ENCODE results near the gene FOXP3. TPM values are rescaled to one million over a fixed set of nuclear protein-coding genes. Genes with fewer than 3 reads are reported as not detected.

The FOXP3 gene
- total RNA-seq, 4 donors from 2014 or later: not detected

DNA sequence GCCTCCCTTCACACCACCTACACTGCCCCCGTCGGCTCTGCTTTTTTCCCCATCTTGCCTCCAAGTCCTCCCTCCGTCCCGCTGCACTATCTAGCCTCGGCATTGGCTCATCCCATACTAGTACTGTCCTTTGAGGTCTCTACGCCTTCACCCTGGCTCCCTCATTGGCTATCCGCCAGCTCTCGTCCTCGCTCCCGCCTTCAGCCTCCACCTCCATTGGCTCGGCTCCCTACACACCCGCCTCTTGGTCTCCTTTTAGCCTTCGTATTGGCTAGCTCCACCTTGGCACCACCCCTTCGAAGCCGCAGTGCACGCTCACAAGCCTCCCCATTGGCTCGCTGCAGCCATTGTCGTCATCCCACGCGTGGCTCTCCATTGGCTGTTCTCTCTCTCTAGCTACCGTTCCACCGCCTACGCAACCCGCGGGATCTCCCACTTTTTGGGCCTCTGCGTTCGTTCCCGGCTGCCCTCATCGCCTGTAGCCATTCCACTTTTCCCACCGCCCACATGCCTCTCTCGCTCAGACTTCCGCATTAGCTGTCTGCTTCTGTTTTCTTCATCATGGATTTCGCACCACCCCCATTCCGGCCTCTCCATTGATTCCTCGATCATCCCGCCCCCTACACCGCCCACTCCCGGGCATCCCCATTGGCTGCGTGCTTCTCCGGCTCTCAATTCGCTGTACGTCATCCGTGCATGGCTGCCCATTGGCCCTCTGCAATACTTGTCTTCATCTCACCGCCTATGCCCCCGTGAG is 4.7 kb upstream of the FOXP3 start:
- H3K27me3 ChIP-seq: no peaks in the 10 kb centered on the region
- peak; percentile 95 to 98 for DNase-seq
- intact Hi-C loops (cut with DNase I; ENCODE audit: low total_unique reads): no loop called here
- no peaks in the 10 kb centered on the region for H3K36me3 ChIP-seq
- H3K4me1 ChIP-seq: no peaks in the 10 kb centered on the region
- peak overlapping the region; percentile 89 to 93 for H3K27ac ChIP-seq
- H3K4me3 ChIP-seq: peak overlapping the region; percentile 38 to 58
- TF ChIP-seq POLR2A (IDR thresholded peaks at IDR 0.05): peak; percentile 50 to 58
- TF ChIP-seq, protein P1, sequence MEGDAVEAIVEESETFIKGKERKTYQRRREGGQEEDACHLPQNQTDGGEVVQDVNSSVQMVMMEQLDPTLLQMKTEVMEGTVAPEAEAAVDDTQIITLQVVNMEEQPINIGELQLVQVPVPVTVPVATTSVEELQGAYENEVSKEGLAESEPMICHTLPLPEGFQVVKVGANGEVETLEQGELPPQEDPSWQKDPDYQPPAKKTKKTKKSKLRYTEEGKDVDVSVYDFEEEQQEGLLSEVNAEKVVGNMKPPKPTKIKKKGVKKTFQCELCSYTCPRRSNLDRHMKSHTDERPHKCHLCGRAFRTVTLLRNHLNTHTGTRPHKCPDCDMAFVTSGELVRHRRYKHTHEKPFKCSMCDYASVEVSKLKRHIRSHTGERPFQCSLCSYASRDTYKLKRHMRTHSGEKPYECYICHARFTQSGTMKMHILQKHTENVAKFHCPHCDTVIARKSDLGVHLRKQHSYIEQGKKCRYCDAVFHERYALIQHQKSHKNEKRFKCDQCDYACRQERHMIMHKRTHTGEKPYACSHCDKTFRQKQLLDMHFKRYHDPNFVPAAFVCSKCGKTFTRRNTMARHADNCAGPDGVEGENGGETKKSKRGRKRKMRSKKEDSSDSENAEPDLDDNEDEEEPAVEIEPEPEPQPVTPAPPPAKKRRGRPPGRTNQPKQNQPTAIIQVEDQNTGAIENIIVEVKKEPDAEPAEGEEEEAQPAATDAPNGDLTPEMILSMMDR (IDR thresholded peaks at IDR 0.05): no peak
- no peaks in the 10 kb centered on the region for H3K9me3 ChIP-seq

DNA sequence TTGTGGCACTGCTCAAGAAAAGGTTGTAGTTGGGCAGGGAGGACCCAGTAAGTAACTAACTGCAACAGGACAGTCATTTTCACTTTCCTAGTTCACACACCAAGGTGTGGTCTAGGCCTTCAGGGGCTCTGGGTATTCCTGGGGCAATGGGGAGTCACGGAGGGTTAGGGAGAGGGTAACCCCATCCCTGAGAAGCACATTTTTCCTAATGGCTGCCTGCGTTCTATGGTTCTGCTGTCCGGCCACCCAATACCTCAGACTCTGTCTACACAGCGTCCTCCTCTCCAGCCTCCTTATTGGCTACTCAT is 4.1 kb upstream of the FOXP3 start:
- no peak for DNase-seq
- TF ChIP-seq, protein P1 (IDR thresholded peaks at IDR 0.05): no peak
- TF ChIP-seq POLR2A (IDR thresholded peaks at IDR 0.05): no peak
- Histone ChIP-seq H3K9me3 (no peaks in the 10 kb centered on the region), H3K27ac (peak overlapping the region; percentile 89 to 93), H3K36me3 (no peaks in the 10 kb centered on the region), H3K4me3 (peak overlapping the region; percentile 27 to 58), H3K27me3 (no peaks in the 10 kb centered on the region), H3K4me1 (no peaks in the 10 kb centered on the region)
- intact Hi-C loops (cut with DNase I; ENCODE audit: low total_unique reads): no loop called here

DNA sequence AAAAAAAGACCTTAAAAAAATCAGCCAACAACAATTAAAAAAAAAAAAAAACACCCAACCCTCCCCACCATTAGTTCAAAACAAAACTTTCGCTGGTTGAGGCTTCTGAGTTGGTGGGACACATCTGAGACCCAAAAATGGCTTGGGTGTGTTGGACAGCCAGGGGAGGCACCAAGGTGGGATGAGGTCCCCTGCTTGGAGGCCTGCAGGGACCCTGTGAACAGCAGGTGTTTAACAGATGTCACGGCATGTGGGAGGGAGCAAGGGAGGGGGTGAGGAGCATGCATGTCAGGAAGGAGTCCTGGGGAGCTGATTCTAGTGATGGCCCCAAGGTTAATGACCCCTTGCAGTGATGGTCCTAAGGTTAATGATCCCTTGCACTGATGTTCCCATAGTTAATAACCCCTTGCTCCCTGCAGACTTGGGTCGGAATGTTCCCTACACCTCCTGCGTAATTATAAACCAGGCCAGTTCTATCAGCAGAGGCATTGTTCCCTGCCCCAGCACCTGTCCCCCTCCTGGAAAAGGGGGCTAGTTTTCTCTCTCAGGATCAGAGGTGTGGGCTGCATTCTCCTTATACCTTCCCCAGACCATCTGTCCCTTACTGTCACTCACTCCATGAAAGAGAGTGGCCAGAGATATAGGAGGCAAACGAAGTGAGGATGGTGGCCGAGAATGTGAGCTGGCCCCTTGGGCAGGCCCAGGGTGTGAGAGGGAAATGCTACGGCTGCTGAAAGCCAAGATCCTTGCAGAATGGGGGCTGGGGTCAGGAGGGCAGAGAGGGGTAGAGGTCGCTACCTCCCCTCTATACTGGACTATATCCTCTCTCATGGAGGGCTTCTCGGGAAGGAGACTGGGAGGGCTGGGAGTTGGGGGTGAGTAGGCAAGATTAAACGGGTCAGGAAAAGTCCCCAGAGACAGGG is 2.3 kb upstream of the FOXP3 start:
- no peaks in the 10 kb centered on the region for H3K27me3 ChIP-seq
- no peak for DNase-seq
- TF ChIP-seq POLR2A (IDR thresholded peaks at IDR 0.05): no peak
- TF ChIP-seq, protein P1 (IDR thresholded peaks at IDR 0.05): no peak
- no peak overlapping the region for H3K4me3 ChIP-seq
- H3K27ac ChIP-seq: no peak overlapping the region
- H3K9me3 ChIP-seq: no peaks in the 10 kb centered on the region
- intact Hi-C loops (cut with DNase I; ENCODE audit: low total_unique reads): no loop called here
- no peaks in the 10 kb centered on the region for H3K4me1 ChIP-seq
- H3K36me3 ChIP-seq: no peaks in the 10 kb centered on the region

DNA sequence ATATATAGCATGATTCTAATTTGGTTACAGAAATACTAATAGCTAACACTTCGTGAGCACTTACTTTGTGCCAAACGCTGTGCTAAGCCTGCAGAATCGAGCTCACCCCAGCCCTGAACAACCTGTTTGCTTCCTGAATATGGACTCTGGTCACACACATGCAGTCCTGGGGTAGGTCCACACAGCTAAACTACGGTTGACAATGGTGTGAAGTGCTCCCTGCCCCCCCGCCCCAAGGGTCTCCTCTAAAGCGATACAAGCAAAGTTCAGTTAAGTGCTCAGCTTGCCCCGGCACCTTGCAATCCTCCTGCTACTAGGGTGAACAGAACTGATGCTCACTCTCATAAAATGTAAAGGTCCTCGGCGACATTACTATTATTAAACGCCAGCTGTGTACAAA is 879 bp downstream of the FOXP3 start:
- intact Hi-C loops (cut with DNase I; ENCODE audit: low total_unique reads): no loop called here
- Histone ChIP-seq H3K27ac (no peak overlapping the region), H3K4me3 (no peak overlapping the region), H3K36me3 (no peaks in the 10 kb centered on the region), H3K9me3 (no peaks in the 10 kb centered on the region), H3K27me3 (no peaks in the 10 kb centered on the region), H3K4me1 (no peaks in the 10 kb centered on the region)
- TF ChIP-seq, protein P1 (IDR thresholded peaks at IDR 0.05): no peak
- TF ChIP-seq POLR2A (IDR thresholded peaks at IDR 0.05): no peak
- no peak for DNase-seq

DNA sequence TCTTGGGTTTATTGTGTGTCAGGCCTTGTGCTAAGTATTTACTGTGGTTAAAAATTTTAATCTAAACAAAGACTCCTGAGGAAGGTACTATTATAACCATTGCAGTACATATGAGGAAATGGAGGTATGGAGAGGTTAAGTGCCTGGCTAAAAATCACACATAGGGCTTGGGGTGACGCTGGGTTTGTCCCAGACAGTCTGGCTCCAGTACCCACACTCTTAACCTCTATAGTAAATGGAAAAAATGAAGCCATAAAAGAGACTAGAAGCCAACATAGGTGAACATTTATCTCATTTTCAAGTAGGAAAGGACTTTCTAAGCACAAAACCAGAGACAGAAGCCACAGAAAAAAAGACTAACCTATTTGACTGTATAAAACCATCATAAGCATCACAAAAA is 1.9 kb downstream of the FOXP3 start:
- Histone ChIP-seq H3K9me3 (no peaks in the 10 kb centered on the region), H3K27me3 (no peaks in the 10 kb centered on the region), H3K4me1 (no peaks in the 10 kb centered on the region), H3K36me3 (no peaks in the 10 kb centered on the region), H3K27ac (no peak overlapping the region), H3K4me3 (no peak overlapping the region)
- intact Hi-C loops (cut with DNase I; ENCODE audit: low total_unique reads): no loop called here
- TF ChIP-seq, protein P1 (IDR thresholded peaks at IDR 0.05): no peak
- no peak for TF ChIP-seq POLR2A (IDR thresholded peaks at IDR 0.05)
- DNase-seq: no peak

All from uterus (tissue), 4 donors.